ENCODE measurements around the gene IMPDH2.

DNA sequence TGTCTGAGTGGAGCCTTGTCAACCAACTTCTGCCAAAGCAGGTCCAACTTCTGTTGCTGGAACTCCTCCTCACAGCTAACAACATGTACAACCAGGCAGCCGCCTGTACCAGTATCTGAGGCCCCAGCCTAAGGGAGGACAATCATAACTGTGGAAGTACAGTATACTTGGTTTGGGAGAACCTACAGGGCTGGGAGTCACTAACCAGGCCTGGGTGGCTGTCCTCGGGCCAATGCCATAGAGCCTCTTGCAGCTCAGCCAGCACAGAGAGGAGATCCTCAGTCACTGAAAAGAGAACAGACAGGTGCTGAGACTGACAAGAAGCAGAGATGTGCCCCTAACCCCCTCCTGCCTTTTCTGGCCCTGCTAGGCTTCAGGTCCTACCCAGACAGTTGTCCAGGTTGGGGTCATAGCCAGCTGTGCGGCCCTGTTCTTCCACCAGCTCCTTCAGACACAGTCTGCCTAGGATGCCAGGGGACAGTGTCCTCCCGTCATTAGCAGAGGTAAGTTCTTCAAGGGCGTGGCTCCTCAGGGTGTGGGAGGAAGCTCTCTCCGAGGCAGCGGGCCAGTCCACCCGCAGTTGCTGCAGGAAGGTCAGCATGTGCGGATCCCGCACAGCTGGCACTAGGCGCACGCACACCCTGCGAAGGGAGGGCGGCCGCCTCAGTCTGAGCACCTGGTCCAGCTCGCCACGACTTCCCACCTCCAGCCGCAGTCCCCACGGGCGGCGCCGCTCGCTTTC, 11.8 kb downstream of the IMPDH2 start:
- TF ChIP-seq ZNF2 (tag by site-specific recombination; IDR thresholded peaks at IDR 0.05), result no peak
- TF ChIP-seq, protein P1, sequence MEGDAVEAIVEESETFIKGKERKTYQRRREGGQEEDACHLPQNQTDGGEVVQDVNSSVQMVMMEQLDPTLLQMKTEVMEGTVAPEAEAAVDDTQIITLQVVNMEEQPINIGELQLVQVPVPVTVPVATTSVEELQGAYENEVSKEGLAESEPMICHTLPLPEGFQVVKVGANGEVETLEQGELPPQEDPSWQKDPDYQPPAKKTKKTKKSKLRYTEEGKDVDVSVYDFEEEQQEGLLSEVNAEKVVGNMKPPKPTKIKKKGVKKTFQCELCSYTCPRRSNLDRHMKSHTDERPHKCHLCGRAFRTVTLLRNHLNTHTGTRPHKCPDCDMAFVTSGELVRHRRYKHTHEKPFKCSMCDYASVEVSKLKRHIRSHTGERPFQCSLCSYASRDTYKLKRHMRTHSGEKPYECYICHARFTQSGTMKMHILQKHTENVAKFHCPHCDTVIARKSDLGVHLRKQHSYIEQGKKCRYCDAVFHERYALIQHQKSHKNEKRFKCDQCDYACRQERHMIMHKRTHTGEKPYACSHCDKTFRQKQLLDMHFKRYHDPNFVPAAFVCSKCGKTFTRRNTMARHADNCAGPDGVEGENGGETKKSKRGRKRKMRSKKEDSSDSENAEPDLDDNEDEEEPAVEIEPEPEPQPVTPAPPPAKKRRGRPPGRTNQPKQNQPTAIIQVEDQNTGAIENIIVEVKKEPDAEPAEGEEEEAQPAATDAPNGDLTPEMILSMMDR (tag by site-specific recombination; IDR thresholded peaks at IDR 0.05), result no peak
- TF ChIP-seq MZF1 (tag by site-specific recombination; IDR thresholded peaks at IDR 0.05; ENCODE audit: borderline replicate concordance), result no peak

Measured in HEK293 (cell line).